ENCODE results near the gene EHMT2. TPM values are rescaled to one million over a fixed set of nuclear protein-coding genes. Genes with fewer than 3 reads are reported as not detected.
"Not testable (repeated sequence)": the region's sequence is repeated elsewhere in the genome, so short reads cannot be mapped to it uniquely, and the experiment has no call there.

Gene EHMT2
- 10 to 100 TPM; 18.8 to 52.1 (median 21.5) TPM for polyA plus RNA-seq

GRCh38 chr6:31897612-31898382 lies at the start of gene EHMT2:
Gene EHMT2, minus strand, starts transcription at chr6:31897698. Its CDS starts 21 bp downstream, at chr6:31897677.
- H3K4me1 Mint-ChIP-seq, result peaks cover 44 to 46% of the 10 kb centered on the region in 2 donors
- peaks cover 12 to 14% (median 13%) of the 10 kb centered on the region in 3 donors for H3K27me3 Mint-ChIP-seq (ENCODE audit: low read depth in 3 of 3)
- H3K4me3 Mint-ChIP-seq, result peak within 1 kb of the TSS; percentile 91 to 99 (median 96)
- H3K36me3 Mint-ChIP-seq, result no peaks in the 10 kb centered on the region
- H3K9me3 Mint-ChIP-seq, result no peaks in the 10 kb centered on the region
- peak within 1 kb of the TSS; percentile 91 to 99 (median 95) for H3K27ac Mint-ChIP-seq
- peak; percentile 82 to 84 (median 83) for DNase-seq

GRCh38 chr6:31947070-31947675 lies 49.7 kb upstream of the EHMT2 start:
- no peak overlapping the region for H3K4me3 Mint-ChIP-seq
- H3K4me1 Mint-ChIP-seq, result no peaks in the 10 kb centered on the region
- H3K27me3 Mint-ChIP-seq (ENCODE audit: low read depth in 3 of 3), result peaks cover 2 to 17% (median 8%) of the 10 kb centered on the region in 3 donors
- no peaks in the 10 kb centered on the region for H3K9me3 Mint-ChIP-seq
- no peak overlapping the region for H3K27ac Mint-ChIP-seq
- no peak for DNase-seq
- peaks cover 0 to 3% (median 0%) of the 10 kb centered on the region in 3 donors for H3K36me3 Mint-ChIP-seq

GRCh38 chr6:31946370-31946885 lies 48.9 kb upstream of the EHMT2 start:
- Mint-ChIP-seq H3K27ac (no peak overlapping the region), H3K27me3 (ENCODE audit: low read depth in 3 of 3) (peaks cover 2 to 17% (median 8%) of the 10 kb centered on the region in 3 donors), H3K9me3 (no peaks in the 10 kb centered on the region), H3K36me3 (peaks cover 0 to 3% (median 0%) of the 10 kb centered on the region in 3 donors), H3K4me1 (no peaks in the 10 kb centered on the region), H3K4me3 (no peak overlapping the region)
- no peak for DNase-seq

- no peak for DNase-seq
- no peak within 1 kb of the TSS for H3K4me3 Mint-ChIP-seq
- no peak within 1 kb of the TSS for H3K27ac Mint-ChIP-seq
Measured at GRCh38 chr6:31945507-31946369, 48.2 kb upstream of the EHMT2 start, which contains the start of gene CFB. Gene CFB, plus strand, starts transcription at chr6:31946095. Its CDS starts 127 bp downstream, at chr6:31946222.

GRCh38 chr6:31945154-31945506 lies 47.6 kb upstream of the EHMT2 start:
- no peak for DNase-seq
- H3K4me1 Mint-ChIP-seq, result no peaks in the 10 kb centered on the region
- H3K4me3 Mint-ChIP-seq, result no peak overlapping the region
- H3K27me3 Mint-ChIP-seq (ENCODE audit: low read depth in 3 of 3), result peaks cover 2 to 17% (median 9%) of the 10 kb centered on the region in 3 donors
- H3K36me3 Mint-ChIP-seq, result peaks cover 0 to 3% (median 0%) of the 10 kb centered on the region in 3 donors
- no peak overlapping the region for H3K27ac Mint-ChIP-seq
- no peaks in the 10 kb centered on the region for H3K9me3 Mint-ChIP-seq

More at GRCh38 chr6:31945507-31946369, 48.2 kb upstream of the EHMT2 start, which contains the start of gene CFB:
- Mint-ChIP-seq H3K9me3 (no peaks in the 10 kb centered on the region), H3K27me3 (ENCODE audit: low read depth in 3 of 3) (peaks cover 2 to 17% (median 9%) of the 10 kb centered on the region in 3 donors), H3K4me1 (no peaks in the 10 kb centered on the region), H3K36me3 (peaks cover 0 to 3% (median 0%) of the 10 kb centered on the region in 3 donors)

GRCh38 chr6:31943742-31944141 lies 46.2 kb upstream of the EHMT2 start:
- H3K27ac Mint-ChIP-seq, result no peak overlapping the region
- DNase-seq, result no peak
- no peak overlapping the region for H3K4me3 Mint-ChIP-seq
- H3K36me3 Mint-ChIP-seq, result peaks cover 0 to 3% (median 0%) of the 10 kb centered on the region in 3 donors
- H3K27me3 Mint-ChIP-seq (ENCODE audit: low read depth in 3 of 3), result peaks cover 2 to 17% (median 9%) of the 10 kb centered on the region in 3 donors
- no peaks in the 10 kb centered on the region for H3K9me3 Mint-ChIP-seq
- no peaks in the 10 kb centered on the region for H3K4me1 Mint-ChIP-seq

GRCh38 chr6:31940256-31940664 lies 42.8 kb upstream of the EHMT2 start:
- Mint-ChIP-seq H3K27ac (no peak overlapping the region), H3K27me3 (ENCODE audit: low read depth in 3 of 3) (peaks cover under 1 to 5% (median 4%) of the 10 kb centered on the region in 3 donors), H3K9me3 (no peaks in the 10 kb centered on the region), H3K4me3 (no peak overlapping the region), H3K4me1 (no peaks in the 10 kb centered on the region), H3K36me3 (peaks cover 0 to 3% (median 0%) of the 10 kb centered on the region in 3 donors)
- no peak for DNase-seq

- Mint-ChIP-seq H3K27me3 (ENCODE audit: low read depth in 3 of 3) (peaks cover 2 to 4% (median 2%) of the 10 kb centered on the region in 3 donors), H3K36me3 (no peaks in the 10 kb centered on the region), H3K4me1 (no peaks in the 10 kb centered on the region), H3K9me3 (no peaks in the 10 kb centered on the region), H3K27ac (no peak overlapping the region), H3K4me3 (no peak overlapping the region)
- no peak for DNase-seq
Measured at GRCh38 chr6:31935823-31936222, 38.3 kb upstream of the EHMT2 start.

GRCh38 chr6:31935021-31935420 lies 37.5 kb upstream of the EHMT2 start:
- no peak overlapping the region for H3K27ac Mint-ChIP-seq
- DNase-seq, result no peak
- no peaks in the 10 kb centered on the region for H3K36me3 Mint-ChIP-seq
- H3K4me3 Mint-ChIP-seq, result no peak overlapping the region
- H3K9me3 Mint-ChIP-seq, result no peaks in the 10 kb centered on the region
- H3K4me1 Mint-ChIP-seq, result no peaks in the 10 kb centered on the region
- peaks cover 0 to 2% (median 2%) of the 10 kb centered on the region in 3 donors for H3K27me3 Mint-ChIP-seq (ENCODE audit: low read depth in 3 of 3)

- Mint-ChIP-seq H3K4me1 (no peaks in the 10 kb centered on the region), H3K4me3 (no peak overlapping the region), H3K36me3 (no peaks in the 10 kb centered on the region), H3K27ac (no peak overlapping the region), H3K27me3 (ENCODE audit: low read depth in 3 of 3) (peaks cover 2% of the 10 kb centered on the region in 3 donors), H3K9me3 (no peaks in the 10 kb centered on the region)
- DNase-seq, result no peak
Measured at GRCh38 chr6:31933537-31933936, 36.0 kb upstream of the EHMT2 start.

GRCh38 chr6:31932137-31932536 lies 34.6 kb upstream of the EHMT2 start:
- not testable (repeated sequence) for H3K4me1 Mint-ChIP-seq; DNase-seq; H3K36me3 Mint-ChIP-seq; H3K27me3 Mint-ChIP-seq (ENCODE audit: low read depth in 3 of 3); H3K27ac Mint-ChIP-seq; H3K4me3 Mint-ChIP-seq; H3K9me3 Mint-ChIP-seq

- Mint-ChIP-seq H3K27ac (no peak overlapping the region), H3K27me3 (ENCODE audit: low read depth in 3 of 3) (peaks cover 2 to 5% (median 2%) of the 10 kb centered on the region in 3 donors), H3K4me1 (no peaks in the 10 kb centered on the region), H3K9me3 (no peaks in the 10 kb centered on the region), H3K4me3 (no peak overlapping the region), H3K36me3 (no peaks in the 10 kb centered on the region)
- no peak for DNase-seq
Measured at GRCh38 chr6:31930962-31931361, 33.5 kb upstream of the EHMT2 start.

GRCh38 chr6:31928672-31928939 lies 31.1 kb upstream of the EHMT2 start:
- Mint-ChIP-seq H3K4me3 (no peak overlapping the region), H3K4me1 (no peaks in the 10 kb centered on the region), H3K9me3 (no peaks in the 10 kb centered on the region), H3K36me3 (no peaks in the 10 kb centered on the region), H3K27ac (no peak overlapping the region), H3K27me3 (ENCODE audit: low read depth in 3 of 3) (peaks cover under 1 to 5% (median 2%) of the 10 kb centered on the region in 3 donors)
- DNase-seq, result no peak

Data from immature natural killer cell (primary cell).